AG09319 (cell line): ENCODE results near the gene PRKAR2B.
A peak's percentile ranks its signal among the peaks of the same experiment; 100 is the strongest.

Experiments
- DNase-seq: peaks from one replicate; pipeline ENCODE4 v3.0.0-alpha.2; 2010; ENCODE audit warnings: low read depth; ENCODE audit errors: extremely low read depth
- TF ChIP-seq, protein P1 (sequence below): IDR thresholded peaks from 2 replicates; pipeline ENCODE4 v1.5.1; 2011; ENCODE audit warnings: low read depth, mild to moderate bottlenecking, inconsistent platforms, low read length, moderate library complexity

The PRKAR2B gene

DNA sequence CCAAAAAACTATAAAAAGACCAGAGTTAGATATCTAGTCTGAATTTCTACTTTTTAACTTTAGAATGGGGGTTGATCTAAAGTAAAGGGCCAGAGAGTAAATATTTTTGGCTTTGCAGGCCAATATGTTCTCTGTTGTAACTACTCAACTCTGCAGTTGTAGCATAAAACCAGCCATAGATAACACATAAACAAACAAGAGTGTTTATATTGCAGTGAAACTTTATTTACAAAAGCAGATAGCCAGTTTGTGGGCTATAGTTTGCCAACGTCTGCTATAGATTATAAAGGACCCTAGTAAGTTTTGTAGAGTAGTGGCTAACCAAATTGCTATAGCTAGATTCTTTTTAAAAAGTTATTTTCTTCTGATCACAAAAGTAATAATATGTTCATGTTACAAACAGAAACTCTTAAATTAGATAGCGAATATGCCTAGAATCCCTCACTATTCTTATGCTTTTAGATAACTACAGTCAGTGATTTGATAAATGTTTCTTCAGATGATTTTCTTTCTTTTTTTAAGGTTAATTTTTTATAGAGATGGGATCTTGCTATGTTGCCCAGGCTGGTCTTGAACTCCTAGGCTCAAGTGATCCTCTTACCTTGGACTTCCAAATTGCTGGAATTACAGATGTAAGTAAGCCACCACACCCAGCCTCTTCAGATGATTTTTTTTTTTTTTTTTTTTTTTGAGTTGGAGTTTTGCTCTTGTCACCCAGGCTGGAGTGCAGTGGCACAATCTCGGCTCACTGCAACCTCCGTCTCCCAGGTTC lies 100.7 kb downstream of the PRKAR2B start:
- TF ChIP-seq, protein P1, sequence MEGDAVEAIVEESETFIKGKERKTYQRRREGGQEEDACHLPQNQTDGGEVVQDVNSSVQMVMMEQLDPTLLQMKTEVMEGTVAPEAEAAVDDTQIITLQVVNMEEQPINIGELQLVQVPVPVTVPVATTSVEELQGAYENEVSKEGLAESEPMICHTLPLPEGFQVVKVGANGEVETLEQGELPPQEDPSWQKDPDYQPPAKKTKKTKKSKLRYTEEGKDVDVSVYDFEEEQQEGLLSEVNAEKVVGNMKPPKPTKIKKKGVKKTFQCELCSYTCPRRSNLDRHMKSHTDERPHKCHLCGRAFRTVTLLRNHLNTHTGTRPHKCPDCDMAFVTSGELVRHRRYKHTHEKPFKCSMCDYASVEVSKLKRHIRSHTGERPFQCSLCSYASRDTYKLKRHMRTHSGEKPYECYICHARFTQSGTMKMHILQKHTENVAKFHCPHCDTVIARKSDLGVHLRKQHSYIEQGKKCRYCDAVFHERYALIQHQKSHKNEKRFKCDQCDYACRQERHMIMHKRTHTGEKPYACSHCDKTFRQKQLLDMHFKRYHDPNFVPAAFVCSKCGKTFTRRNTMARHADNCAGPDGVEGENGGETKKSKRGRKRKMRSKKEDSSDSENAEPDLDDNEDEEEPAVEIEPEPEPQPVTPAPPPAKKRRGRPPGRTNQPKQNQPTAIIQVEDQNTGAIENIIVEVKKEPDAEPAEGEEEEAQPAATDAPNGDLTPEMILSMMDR = no peak
- no peak for DNase-seq

DNA sequence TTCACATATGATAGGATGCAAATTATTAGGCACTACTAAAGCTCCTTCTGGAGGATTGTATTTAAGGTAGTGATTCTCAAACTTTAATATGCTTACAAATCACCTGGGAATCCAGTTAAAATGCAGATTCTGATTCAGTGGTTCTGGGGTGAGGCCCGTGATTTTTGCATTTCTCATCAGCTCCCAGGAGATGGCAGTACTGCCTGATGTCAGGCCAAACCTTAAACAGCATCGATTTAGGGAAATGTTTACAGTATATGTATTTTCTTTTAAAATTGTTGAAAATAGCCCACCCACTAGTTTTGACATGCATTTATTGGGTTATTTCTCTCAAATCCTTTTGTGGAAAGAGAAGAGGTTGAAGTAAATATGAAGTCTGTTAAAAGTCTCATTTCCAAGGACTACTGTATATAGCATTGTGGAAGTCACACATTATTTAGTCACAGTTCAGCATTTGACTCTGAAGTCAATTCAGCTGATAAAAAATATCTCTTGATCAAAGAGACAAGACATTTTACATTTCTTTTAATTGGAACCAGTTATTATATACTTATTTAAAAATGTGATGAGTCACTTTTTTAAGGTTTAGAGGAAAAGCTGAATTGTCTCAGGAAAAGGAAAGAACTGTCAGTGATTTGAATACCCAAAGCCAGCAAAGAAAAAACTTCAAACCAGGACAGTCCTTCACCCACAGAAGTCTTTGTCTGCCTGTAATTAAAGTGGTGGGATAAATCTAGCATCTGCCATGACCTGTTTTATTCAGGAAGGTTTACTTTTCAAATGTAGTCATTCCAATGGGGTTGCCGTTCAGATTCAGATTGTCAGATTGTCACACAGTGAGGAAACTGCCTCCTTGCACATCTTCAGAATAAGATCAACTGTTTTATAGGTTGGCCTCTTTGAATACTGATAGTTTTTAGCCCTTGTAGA lies 103.2 kb downstream of the PRKAR2B start:
- TF ChIP-seq, protein P1 = peak; percentile 77
- no peak for DNase-seq

DNA sequence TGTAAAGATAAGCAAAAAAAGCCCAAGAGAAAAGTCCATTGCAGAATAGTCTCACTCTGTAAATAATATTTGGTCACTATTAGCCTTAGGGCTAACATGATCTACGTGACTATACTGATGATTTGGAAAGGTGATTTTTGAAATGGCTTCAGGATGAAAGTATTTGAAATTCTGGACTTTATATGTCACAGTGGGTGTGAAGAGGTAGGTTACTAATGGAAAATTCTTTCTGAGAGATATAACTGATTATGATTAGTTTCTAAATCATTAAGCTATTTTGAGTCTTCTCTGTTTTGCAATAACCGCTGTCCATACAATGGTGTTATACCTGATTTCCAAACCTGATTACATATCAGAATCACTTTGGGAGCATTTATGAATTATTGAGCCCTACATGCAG lies 104.2 kb downstream of the PRKAR2B start:
- TF ChIP-seq, protein P1 = no peak

DNA sequence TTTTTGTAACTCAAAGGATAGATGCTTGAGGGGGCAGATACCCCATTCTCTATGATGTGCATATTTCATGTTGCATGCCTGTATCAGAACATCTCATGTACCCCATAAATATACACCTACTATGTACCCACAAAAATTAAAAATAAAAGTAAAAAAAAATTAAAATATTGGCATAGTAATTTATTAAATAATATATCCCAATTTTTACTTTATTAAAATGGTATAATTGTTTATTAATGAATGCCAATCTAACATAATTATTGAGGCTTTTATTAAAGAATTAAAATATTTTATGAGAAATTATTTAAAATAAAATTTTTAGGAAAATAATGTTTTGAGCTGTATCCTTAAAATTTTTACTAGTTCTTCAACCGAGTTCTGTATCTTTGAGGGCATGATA lies 105.4 kb downstream of the PRKAR2B start:
- TF ChIP-seq, protein P1 = no peak
- no peak for DNase-seq

More for the DNA sequence above, 104.2 kb downstream of the PRKAR2B start:
- DNase-seq = no peak

DNA sequence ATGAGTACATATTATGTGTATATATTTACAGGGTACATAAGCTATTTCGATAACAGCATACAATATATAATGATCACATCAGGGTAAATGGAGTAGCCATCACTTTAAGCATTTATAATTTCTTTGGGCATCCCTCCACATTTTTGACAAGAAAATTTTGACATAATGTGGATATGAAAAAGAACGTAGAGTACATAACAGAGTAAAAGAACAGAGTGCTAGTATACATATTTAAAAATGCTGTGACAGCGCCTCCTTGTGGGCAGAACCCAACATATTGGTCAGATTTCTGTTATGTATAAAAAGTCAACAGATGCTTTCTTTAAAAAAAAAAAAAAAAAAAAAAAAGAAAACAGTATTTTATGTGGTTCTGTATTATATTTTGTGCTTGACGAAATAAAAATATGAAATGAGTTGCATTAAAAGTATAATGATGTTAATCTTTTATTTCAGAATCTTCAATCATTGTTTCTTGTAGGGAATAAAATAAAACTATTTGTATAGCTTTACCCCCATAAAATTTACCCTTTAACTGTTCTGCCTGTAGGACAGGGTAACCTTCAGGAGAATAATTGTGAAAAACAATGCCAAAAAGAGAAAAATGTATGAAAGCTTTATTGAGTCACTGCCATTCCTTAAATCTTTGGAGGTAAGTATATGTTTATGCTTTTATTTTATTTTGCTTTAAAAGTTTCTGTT lies 106.0 kb downstream of the PRKAR2B start:
- TF ChIP-seq, protein P1 = peak; percentile 51
- DNase-seq = peak; percentile 44

DNA sequence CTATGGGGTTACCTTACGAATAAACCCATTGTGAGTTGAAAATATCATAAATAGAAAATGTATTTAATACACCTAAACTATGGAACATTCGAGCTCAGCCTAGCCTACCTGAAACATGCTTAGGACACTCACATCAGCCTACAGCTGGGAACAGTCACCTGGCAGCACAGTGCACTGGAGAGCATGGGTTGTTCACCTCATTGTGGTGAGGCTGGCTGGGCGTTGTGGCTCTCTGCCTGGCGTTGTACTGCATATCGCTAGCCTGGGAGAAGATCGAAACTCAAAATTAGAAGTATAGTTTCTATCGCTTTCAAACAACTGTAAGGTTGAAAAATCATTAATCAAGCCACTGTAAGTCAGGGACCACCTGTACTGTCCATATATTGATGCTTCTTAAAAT lies 107.0 kb downstream of the PRKAR2B start:
- TF ChIP-seq, protein P1 = no peak
- no peak for DNase-seq
